Esophagus squamous epithelium (tissue), 5 donors: ENCODE data around the gene VGLL1. TPM values are rescaled to one million over a fixed set of nuclear protein-coding genes. Genes with fewer than 3 reads are reported as not detected.
A peak's percentile ranks its signal among the peaks of the same experiment; 100 is the strongest.

Experiments used
- DNase-seq: peaks from one replicate; lab custom pipeline; 2025; lab: John Stamatoyannopoulos, UW
- H3K27ac ChIP-seq, 4 donors: fragments of 200-600 bp; sonication (generic); one replicate each; pipeline ENCODE4 v1.5.1; 2016 to 2019; ENCODE audit warnings: mild to moderate bottlenecking in 1 of 4
- H3K27me3 ChIP-seq, 4 donors: fragments of 200-600 bp; sonication (generic); 1 replicate in 3 of 4; 2 replicates in 1 of 4; pipeline versions ENCODE4 v1.5.1 to v1.6.0; 2017 to 2021; ENCODE audit warnings: antibody characterized with exemption in 1 of 4
- H3K36me3 ChIP-seq, 3 donors: fragments of 200-600 bp; sonication (generic); one replicate each; pipeline ENCODE4 v1.5.1; 2016 to 2019
- H3K4me1 ChIP-seq, 3 donors: fragments of 200-600 bp; sonication (generic); one replicate each; pipeline ENCODE4 v1.5.1; 2017 to 2019
- H3K4me3 ChIP-seq, 4 donors: fragments of 200-600 bp; sonication (generic); 1 replicate in 3 of 4; 2 replicates in 1 of 4; pipeline ENCODE4 v1.5.1; 2016 to 2019; ENCODE audit warnings: mild to moderate bottlenecking in 2 of 4, moderate library complexity in 1 of 4
- H3K9me3 ChIP-seq, 3 donors: fragments of 200-600 bp; sonication (generic); one replicate each; pipeline ENCODE4 v1.5.1; 2016 to 2019
- POLR2A ChIP-seq, 4 donors: fragments of 450-650 bp; IDR thresholded peaks; one replicate each; pipeline ENCODE4 v1.6.1; 2017; ENCODE audit warnings: antibody characterized with exemption in 4 of 4, mild to moderate bottlenecking in 4 of 4, moderate library complexity in 3 of 4
- WGBS, 2 donors: methylation state at CpG; one replicate each; pipeline ENCODE4 v1.1.5; 2018; 5-methylcytosine and 5-hydroxymethylcytosine counted together
- intact Hi-C: fragments of 100-400 bp; cut with DNase I; formaldehyde crosslinking; loops from one replicate; pipeline ENCODE4 v1.15.0; 2022
- total RNA-seq, 4 donors: library from RNA; depleted of rRNA; stranded (reverse); fragments of >200 nt; gene quantifications; one replicate each; pipeline ENCODE4 v1.1.0, GENCODE V29; 2016
- TF ChIP-seq, protein P1 (sequence below), 6 experiments: fragments of 450-650 bp in 4 of 6; fragments of 200-600 bp in 2 of 6; sonication (generic) in 2 of 6; IDR thresholded peaks; one replicate each; pipeline ENCODE4 v1.5.1; 2016 to 2019; ENCODE audit warnings: antibody characterized with exemption in 6 of 6, mild to moderate bottlenecking in 4 of 6, moderate library complexity in 4 of 6
- donor health status: DM: yes; HTN: yes; CAD: no.

VGLL1 gene
- total RNA-seq, 4 donors from 2014 or later, result 0.48 to 1.2 (median 0.76) TPM; not detected in 1

DNA sequence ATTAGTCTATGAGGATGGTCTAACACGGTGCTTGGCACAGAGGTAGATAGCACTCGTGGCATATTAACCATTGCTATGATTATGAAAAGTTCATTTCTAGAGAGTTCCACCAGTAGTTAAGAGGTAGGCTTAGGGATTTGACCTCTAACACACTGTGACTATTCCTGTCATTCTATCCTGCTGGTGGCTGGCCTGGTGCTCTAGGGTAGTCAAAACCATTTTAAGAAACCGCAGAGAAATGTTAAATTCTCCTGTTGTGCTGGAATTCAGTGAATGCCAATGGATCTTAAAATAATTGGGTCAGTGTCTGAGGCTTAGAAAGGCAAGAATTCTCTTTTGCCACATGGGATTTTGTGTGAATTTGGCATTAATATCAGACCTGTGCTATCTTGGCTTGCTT, 53.9 kb downstream of the VGLL1 start:
- peaks cover 0 to 12% (median 0%) of the 10 kb centered on the region in 3 donors for H3K4me1 ChIP-seq
- H3K27me3 ChIP-seq, result no peaks in the 10 kb centered on the region
- DNase-seq, result no peak
- TF ChIP-seq, protein P1, sequence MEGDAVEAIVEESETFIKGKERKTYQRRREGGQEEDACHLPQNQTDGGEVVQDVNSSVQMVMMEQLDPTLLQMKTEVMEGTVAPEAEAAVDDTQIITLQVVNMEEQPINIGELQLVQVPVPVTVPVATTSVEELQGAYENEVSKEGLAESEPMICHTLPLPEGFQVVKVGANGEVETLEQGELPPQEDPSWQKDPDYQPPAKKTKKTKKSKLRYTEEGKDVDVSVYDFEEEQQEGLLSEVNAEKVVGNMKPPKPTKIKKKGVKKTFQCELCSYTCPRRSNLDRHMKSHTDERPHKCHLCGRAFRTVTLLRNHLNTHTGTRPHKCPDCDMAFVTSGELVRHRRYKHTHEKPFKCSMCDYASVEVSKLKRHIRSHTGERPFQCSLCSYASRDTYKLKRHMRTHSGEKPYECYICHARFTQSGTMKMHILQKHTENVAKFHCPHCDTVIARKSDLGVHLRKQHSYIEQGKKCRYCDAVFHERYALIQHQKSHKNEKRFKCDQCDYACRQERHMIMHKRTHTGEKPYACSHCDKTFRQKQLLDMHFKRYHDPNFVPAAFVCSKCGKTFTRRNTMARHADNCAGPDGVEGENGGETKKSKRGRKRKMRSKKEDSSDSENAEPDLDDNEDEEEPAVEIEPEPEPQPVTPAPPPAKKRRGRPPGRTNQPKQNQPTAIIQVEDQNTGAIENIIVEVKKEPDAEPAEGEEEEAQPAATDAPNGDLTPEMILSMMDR (IDR thresholded peaks at IDR 0.05), result no peak
- TF ChIP-seq POLR2A (IDR thresholded peaks at IDR 0.05), result no peak
- H3K9me3 ChIP-seq, result no peaks in the 10 kb centered on the region
- H3K36me3 ChIP-seq, result no peaks in the 10 kb centered on the region
- H3K27ac ChIP-seq, result no peak overlapping the region
- intact Hi-C loops, result no loop called here
- 57 to 59% methylated on average over 1 to 3 of the region's 3 CpGs for WGBS, 2 donors
- H3K4me3 ChIP-seq, result no peak overlapping the region

DNA sequence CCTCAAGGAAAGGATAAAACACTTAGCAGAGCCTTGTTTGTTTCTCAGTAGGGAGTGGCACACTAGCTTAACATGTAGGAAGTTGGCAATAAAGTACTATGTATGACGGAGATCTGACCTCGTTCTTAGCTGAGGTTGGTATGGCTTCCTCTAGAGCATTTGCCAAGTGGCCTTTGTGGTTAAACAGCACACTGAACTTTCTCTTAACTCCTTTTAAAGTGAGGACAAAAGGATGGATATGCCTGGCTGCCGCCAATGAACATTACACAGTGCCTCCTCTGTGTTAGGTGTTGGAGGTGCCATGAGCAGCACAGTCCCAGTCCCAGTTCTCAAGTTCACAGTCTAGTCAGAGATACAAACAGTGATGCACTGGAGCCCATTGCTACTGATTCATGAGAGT, 54.4 kb downstream of the VGLL1 start:
- Histone ChIP-seq H3K4me1 (peaks cover 0 to 12% (median 0%) of the 10 kb centered on the region in 3 donors), H3K36me3 (no peaks in the 10 kb centered on the region), H3K27ac (peak overlapping the region in 1 of 4 donors; percentile 21), H3K27me3 (no peaks in the 10 kb centered on the region), H3K9me3 (no peaks in the 10 kb centered on the region), H3K4me3 (no peak overlapping the region)
- intact Hi-C loops, result no loop called here
- no peak for DNase-seq
- WGBS, 2 donors, result 0 to 56% methylated on average over 1 to 3 of the region's 3 CpGs
- TF ChIP-seq, protein P1 (IDR thresholded peaks at IDR 0.05), result no peak
- no peak for TF ChIP-seq POLR2A (IDR thresholded peaks at IDR 0.05)

DNA sequence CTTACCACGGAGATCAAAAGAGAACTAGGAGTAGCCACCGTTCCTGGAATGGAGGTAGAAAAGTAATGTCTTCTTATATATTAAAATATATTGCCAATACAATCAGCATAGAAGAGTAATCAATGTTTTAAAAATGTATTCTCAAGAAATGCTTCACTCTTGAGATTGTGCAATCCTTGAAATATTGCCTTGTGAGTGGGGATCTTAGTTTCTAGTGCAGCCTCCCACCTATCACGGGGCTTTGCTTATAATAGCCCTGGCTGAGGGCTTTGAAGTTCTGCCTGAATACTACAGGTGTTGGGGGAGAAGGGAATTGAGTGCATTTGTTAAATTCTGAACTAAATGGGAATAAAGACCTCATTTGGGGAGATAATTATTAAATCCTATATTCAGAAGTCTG, 55.5 kb downstream of the VGLL1 start:
- Histone ChIP-seq H3K27me3 (no peaks in the 10 kb centered on the region), H3K4me1 (peaks cover 0 to 12% (median 0%) of the 10 kb centered on the region in 3 donors), H3K4me3 (no peak overlapping the region), H3K36me3 (no peaks in the 10 kb centered on the region), H3K9me3 (no peaks in the 10 kb centered on the region), H3K27ac (no peak overlapping the region)
- intact Hi-C loops, result no loop called here
- WGBS, 2 donors, result 47 to 69% methylated on average over 2 to 3 of the region's 3 CpGs
- TF ChIP-seq, protein P1 (IDR thresholded peaks at IDR 0.05), result no peak
- no peak for TF ChIP-seq POLR2A (IDR thresholded peaks at IDR 0.05)
- DNase-seq, result no peak

DNA sequence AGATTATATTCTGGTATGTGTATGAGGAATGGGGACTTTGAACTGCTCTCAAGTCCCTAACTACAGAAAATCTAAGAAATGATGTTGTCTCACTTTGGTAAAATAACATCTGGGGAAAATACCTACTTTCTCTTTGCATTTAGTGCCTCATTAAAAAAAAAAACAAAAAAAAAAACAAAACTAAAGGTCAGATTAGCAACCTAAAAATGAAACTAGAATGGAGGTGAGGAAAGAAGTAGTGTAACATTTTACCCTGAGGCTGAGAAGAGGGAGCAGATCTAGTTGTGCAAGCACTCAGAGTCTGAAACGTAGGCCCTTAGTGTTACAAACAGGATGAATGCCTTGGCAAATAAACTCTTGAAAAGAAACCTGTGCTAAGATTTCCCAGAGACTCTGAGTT, 56.0 kb downstream of the VGLL1 start:
- H3K27ac ChIP-seq, result no peak overlapping the region

DNA sequence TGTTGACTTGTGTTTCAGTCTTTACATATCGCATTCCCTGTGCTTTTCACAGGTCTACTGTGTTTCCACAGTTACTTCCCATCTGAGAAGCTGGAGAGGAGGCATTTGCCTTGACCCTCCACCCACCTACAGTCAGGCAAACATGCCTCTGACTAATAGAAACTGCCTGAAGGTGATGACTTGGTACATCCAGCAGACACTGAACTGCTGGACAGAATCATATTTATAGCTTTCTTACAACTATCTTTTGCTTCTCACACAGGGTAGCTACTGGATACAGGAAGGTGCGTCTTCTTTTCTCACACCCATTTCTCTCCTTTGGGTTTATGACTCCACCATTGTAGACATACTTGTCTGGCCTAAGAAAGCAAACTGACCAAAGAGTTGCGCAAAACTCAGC, 58.0 kb downstream of the VGLL1 start:
- Histone ChIP-seq H3K27me3 (no peaks in the 10 kb centered on the region), H3K4me3 (no peak overlapping the region), H3K9me3 (no peaks in the 10 kb centered on the region), H3K36me3 (no peaks in the 10 kb centered on the region), H3K4me1 (peaks cover 0 to 12% (median 0%) of the 10 kb centered on the region in 3 donors), H3K27ac (no peak overlapping the region)
- DNase-seq, result no peak
- TF ChIP-seq, protein P1 (IDR thresholded peaks at IDR 0.05), result no peak
- TF ChIP-seq POLR2A (IDR thresholded peaks at IDR 0.05), result no peak
- intact Hi-C loops, result no loop called here
- 78 to 80% methylated on average over 2 to 3 of the region's 3 CpGs for WGBS, 2 donors

More for the DNA sequence above, 56.0 kb downstream of the VGLL1 start:
- intact Hi-C loops, result no loop called here
- Histone ChIP-seq H3K4me1 (peaks cover 0 to 12% (median 0%) of the 10 kb centered on the region in 3 donors), H3K36me3 (no peaks in the 10 kb centered on the region), H3K27me3 (no peaks in the 10 kb centered on the region), H3K9me3 (no peaks in the 10 kb centered on the region), H3K4me3 (no peak overlapping the region)
- no peak for TF ChIP-seq POLR2A (IDR thresholded peaks at IDR 0.05)
- TF ChIP-seq, protein P1 (IDR thresholded peaks at IDR 0.05), result no peak
- no peak for DNase-seq
- WGBS, 2 donors, result 19 to 26% methylated on average over 1 of the region's 1 CpG
